Astrocyte (in vitro differentiated cells and primary cell): ENCODE results near the gene ADAMTSL5.

Experiments used
- EZH2 ChIP-seq: IDR thresholded peaks from 2 replicates; pipeline ENCODE4 v1.6.1; 2012; ENCODE audit warnings: mild to moderate bottlenecking, low read length, inconsistent platforms; ENCODE audit not compliant: insufficient read depth
- TF ChIP-seq, protein P1 (sequence below): IDR thresholded peaks from 2 replicates; pipeline ENCODE4 v1.5.1; 2011; ENCODE audit warnings: low read depth, mild to moderate bottlenecking, inconsistent platforms, low read length, moderate library complexity; ENCODE audit not compliant: insufficient read depth

DNA sequence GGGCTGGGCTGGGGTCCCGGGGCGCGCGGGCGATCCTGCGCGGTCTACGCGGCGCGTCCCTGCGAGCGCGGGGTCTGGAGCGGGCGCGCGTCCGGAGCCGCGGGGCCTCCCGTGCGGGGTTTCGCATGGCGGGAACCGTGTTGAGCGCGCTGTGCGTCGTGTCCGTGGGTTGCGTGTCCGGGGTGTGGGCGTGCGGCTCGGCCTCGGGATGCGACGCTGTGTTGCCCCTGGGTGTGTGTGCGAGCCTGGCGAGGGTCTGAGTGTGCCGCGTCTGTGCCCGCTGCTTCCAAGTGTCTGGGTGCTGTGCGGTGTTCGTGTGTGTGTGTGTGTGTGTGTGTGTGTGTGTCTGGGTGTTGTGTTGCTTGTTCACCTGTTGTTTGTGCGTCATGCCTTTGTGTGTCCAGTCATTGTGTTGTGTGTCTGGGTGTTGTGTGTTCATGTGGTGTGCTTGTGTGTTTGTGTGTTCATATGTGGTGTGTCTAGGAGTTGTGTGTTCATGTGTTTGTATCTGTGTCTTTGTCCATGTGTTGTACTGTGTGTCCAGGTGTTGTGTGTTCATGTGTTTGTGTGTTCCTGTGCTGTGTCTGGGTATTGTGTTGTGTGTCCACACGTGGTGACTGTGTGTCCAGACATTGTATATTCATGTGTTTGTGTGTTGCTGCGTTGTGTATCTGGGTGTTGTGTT is 11.6 kb upstream of the ADAMTSL5 start:
- TF ChIP-seq EZH2: peak; percentile 84
- TF ChIP-seq, protein P1, sequence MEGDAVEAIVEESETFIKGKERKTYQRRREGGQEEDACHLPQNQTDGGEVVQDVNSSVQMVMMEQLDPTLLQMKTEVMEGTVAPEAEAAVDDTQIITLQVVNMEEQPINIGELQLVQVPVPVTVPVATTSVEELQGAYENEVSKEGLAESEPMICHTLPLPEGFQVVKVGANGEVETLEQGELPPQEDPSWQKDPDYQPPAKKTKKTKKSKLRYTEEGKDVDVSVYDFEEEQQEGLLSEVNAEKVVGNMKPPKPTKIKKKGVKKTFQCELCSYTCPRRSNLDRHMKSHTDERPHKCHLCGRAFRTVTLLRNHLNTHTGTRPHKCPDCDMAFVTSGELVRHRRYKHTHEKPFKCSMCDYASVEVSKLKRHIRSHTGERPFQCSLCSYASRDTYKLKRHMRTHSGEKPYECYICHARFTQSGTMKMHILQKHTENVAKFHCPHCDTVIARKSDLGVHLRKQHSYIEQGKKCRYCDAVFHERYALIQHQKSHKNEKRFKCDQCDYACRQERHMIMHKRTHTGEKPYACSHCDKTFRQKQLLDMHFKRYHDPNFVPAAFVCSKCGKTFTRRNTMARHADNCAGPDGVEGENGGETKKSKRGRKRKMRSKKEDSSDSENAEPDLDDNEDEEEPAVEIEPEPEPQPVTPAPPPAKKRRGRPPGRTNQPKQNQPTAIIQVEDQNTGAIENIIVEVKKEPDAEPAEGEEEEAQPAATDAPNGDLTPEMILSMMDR: no peak
